Measurements from ENCODE around the gene HUS1.
"Not testable (repeated sequence)": the region's sequence is repeated elsewhere in the genome, so short reads cannot be mapped to it uniquely, and the experiment has no call there.

HUS1 gene

DNA sequence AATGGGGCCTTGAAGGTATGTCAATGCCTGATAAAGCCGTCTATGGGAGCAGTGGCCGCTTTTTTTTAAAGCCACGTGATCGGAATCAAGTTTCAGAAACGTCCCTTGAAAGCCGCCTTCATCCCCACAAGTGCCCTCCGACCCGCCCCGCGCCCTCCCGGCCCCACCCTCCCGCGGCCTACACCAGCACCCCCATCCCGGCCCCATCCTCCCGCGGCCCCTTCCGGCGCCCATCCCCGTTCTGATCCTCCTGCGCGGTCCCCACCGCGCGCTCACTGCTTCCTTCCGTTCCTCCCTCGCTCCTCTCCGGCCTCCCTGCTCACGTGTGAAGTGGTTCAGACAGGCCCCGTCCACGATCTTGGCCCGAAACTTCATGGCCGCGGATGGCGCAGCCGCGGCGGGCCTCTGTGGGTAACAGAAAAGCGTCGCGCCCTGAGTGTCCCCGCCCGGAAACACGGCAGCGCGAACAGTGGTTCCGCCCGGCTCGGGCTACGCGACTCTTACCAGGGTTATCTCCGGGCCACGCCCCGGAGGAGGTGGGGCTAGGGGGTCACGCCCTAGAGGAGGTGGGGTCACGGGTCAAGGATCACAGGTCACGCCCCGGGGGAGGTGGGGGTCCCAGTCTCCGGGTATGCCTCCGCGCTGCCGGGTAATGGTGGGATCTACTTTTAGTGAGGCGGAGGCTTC, at the start of gene HUS1:
HUS1 (minus strand) TSS at position 471 of the 687 bp plus-strand sequence; CDS start at position 375, 96 bp downstream.
- DNase-seq (ENCODE audit: low read depth in 2 of 2), result peak; percentile 85 to 89

DNA sequence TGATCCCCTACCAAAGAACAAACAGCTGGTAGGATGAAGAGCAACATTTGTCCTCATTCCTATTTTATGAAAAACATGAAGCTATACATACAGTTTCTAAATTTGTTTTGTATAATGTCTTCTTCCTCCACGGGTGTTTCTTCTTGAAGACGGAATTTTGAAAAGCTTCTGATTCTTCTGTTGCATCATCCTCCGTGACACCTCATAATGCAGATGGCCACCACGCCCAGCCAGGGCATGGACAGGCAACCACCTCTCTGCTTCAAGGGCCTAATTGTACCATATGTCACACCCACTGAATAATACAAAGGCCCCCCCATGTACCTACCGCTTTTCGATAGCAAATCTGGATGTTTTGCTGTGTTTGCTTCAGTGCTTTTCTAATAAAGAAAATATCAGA, 49.5 kb upstream of the HUS1 start, which contains the start of gene SUN3:
SUN3 (minus strand) TSS at position 170 of the 400 bp plus-strand sequence; CDS start at position 1, 169 bp downstream.
- DNase-seq (ENCODE audit: low read depth in 2 of 2), result no peak

DNA sequence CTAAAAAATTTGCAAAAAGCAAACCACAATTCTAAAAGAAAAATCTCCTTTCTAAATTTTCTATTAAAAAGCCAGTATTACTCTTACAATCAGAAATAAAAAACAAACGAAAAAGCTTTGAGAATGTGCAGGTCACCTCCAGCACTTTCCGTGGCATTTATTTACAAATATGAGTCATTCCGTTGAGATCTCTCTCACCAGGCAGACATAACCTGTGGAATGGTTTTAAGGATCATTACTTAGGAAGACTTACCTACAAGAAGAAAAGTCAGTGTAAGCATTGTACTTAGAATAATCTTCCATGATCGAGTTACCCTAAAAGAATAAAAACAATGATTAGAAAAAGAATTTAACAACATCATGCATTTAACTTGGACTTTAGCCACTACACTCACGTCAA, 46.2 kb upstream of the HUS1 start:
- no peak for DNase-seq (ENCODE audit: low read depth in 2 of 2)

DNA sequence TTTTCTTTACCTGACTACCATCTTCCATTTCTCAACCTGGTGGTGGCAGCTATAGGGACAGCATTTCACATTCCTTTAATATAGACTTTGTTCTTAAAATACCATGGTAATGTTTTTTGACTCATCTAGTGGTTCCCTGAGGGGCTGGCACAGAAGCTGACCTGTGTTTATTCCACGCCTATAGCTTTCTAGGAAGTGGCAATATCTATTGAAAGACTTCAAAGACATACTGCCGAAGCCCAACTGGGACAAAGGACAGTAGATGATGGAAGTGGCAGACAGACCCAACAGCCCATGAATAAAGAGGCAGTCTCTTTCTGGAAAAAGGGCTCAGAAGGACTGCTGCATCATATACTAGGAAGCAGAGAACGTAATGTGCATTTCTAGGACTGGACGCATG, 38.3 kb upstream of the HUS1 start:
- DNase-seq (ENCODE audit: low read depth in 2 of 2), result no peak

DNA sequence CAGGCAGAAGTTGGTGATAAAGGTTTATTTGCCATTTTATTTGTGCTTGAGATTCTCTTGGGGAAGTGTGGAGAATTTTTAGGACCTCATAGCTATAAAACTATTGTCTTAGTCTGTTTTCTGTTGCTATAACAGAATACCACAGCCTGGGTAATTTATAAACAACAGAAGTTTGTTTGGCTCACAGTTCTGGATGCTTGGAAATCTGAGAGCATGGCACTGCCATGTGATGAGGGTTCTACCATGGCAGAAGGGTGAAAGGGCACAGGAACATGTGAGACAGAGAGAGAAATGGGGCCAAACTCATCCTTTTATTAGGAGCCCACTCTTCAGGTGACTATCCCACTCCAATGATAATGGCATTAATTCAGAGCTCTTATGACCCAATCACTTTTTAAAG, 37.2 kb upstream of the HUS1 start:
- DNase-seq (ENCODE audit: low read depth in 2 of 2), result no peak

DNA sequence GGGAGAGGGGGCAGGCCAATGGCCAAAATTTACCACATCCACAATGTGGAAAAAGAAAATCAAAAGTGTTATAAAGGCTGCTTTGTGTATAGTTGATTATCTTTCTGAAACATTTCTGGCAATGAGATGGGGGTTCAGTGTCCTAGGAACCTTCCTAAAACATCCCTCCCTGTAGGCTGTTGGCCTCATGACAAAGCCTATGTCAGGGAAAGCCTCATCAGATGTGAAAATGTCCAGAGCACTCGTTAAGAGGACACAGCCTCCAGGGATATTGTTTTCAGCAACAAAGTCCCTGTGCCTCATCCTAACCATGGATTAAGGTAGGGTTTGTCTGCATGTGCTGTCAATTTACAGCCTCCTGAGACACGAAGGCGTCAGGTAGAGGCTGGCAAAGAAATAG, 32.5 kb upstream of the HUS1 start:
- DNase-seq (ENCODE audit: low read depth in 2 of 2), result no peak

DNA sequence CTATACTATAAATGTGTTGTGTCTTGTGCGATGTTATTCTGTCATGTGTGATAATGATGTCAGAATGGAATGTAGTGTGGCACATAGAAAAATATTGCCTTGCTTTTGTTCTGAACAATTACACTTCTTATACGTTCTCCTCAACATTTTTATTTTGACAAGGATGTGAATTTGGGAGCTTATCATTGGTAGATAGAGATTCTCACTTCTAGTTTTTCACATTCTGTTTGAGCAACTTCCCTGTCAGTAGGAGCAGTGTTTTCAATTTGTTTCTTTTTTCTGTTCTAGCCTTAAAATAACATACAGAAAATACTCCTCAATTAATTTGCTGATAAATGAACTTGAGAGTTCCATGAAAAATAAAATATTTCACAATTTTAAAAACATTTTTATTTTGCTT, 31.9 kb upstream of the HUS1 start:
- DNase-seq (ENCODE audit: low read depth in 2 of 2), result no peak

DNA sequence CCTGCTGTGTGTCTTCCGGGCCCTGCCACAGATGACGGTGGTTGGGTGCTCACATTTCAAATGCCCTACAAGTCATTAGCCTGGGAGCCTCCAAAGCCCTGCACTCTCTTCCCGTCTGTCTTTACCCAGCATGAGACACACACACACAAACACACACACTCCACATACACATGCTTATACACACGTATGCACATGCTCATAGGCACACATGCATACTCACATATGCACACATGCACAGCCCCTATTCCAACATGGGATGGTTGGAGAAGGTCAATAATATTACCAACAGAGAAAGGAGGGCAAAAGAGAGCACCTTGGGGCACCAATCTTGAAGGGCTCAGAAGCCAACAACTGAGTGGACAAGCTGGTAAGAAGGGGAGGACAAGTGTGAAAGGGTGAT, 30.5 kb upstream of the HUS1 start:
- DNase-seq (ENCODE audit: low read depth in 2 of 2), result no peak

DNA sequence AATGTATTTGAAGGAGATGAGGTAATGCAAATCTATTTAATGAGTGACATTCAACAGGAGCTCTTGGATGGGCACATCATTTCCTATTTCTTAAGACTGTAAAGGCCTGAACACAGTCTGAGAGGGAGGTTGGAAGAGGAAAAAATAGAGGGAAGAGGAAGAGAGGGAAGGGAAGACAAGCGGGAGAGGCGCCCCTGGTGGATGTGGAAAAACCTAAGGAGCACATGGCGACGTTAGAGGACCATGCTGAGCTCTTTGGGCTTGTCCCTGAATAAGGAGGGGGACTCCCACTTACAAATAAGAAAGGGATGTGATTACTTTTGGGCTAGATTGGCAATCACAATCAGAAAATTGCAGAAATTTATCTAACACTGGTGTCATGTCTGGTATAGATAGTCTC, 29.8 kb upstream of the HUS1 start:
- no peak for DNase-seq (ENCODE audit: low read depth in 2 of 2)

DNA sequence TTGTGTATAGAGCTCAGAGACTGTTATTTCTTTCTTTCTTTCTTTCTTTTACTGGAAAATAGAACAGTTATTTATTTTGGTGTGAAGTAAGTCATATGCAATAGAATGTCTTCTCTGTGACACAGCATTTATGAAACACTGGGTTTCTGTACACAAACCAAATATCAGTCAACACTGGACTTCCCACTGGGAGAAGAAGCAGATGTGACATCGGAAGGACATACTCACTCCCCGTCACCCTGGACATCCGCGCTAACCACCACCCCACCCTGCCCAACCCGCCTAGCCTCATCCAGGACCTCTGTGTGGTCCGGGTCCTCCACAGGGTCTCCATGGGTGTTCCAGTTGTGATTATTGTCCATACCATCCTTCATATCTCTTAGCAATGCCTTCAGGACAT, 27.5 kb upstream of the HUS1 start:
- DNase-seq (ENCODE audit: low read depth in 2 of 2), result no peak

DNA sequence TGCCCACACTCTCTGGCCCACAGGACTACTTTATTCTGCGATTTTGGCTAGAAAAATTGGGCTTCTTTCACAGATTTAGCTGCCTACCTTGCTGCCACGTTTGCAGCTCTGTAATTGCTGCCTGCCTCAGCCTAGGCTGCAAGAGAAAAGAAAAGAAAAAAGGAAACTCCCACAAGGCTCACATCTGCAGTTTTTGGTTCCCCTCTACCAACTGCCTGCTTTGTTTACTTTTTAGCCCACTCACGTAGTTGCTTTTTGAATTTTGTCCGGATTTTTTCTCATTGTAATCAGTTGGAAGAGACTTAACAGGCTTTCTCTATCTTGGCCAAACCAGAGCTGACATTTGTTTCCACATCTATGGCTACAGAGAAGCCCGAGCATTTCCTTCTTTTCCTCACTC, 25.2 kb upstream of the HUS1 start:
- no peak for DNase-seq (ENCODE audit: low read depth in 2 of 2)

DNA sequence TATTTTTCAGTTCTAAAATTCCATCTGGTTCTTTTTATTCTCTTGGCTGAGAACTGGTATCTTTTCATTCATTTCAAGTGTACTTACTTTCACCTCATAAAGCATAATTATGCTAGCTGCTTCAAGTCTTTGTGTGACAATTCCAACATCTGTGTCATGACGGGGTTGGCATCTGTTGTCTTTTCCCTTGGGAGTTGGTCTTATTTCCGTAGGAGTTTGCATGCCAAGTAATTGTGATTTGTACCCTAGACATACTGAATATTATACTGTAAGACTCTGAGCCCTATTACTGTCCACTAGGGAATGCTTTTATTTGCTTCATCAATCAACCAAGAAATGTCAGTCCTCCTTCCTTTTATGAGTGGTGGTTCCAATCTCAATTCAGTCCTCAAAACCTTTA, 24.6 kb upstream of the HUS1 start:
- DNase-seq (ENCODE audit: low read depth in 2 of 2), result no peak

DNA sequence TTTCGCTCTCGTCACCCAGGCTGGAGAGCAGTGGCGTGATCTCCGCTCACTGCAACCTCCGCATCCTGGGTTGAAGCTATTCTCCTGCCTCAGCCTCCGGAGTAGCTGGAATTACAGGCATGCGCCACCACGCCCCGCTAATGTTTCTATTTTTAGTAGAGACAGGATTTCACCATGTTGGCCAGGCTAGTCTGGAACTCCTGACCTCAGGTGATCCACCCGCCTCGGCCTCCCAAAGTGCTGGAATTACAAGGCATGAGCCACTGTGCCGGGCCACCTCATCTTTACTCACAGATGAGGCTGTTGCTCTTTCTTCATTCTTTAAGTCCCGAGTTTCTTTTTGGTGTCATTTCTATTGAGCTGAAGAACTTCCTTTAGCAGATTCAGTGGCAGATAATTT, 20.7 kb upstream of the HUS1 start:
- not testable (repeated sequence) for DNase-seq (ENCODE audit: low read depth in 2 of 2)

DNA sequence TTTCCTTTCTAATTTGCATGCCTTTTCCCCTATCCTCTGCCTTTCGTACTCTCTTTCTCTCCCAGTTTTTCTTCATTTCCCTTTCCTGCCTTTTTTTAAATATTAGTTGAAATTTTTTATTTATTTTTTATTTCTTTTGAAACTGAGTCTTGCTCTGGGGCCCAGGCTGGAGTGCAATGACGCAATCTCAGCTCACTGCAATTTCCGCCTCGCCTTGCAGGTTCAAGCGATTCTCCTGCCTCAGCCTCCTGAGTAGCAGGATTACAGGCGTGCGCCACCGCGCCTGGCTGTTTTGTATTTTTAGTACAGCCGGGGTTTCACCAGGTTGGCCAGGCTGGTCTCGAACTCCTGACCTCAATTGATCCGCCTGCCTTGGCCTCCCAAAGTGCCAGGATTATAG, 20.0 kb upstream of the HUS1 start:
- DNase-seq (ENCODE audit: low read depth in 2 of 2), result no peak

DNA sequence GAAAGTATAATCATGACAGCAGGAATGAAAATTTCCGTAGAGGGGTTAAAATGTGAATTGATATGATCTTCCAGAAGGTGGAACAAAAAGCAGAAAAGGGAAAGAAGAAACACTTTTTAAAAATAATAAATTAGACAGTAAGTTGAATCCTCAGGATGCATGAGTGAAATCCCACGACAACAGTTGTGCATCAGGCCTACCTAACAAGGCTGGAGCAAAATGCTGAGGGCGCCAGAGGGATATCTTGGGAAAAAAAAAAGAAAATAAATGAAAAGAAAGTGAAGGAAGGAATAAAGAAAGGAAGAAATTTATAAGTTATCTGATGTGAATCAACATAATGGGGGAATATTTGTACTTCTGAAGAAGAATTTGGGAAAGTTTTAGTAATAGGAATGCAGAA, 13.0 kb upstream of the HUS1 start:
- DNase-seq (ENCODE audit: low read depth in 2 of 2), result no peak

DNA sequence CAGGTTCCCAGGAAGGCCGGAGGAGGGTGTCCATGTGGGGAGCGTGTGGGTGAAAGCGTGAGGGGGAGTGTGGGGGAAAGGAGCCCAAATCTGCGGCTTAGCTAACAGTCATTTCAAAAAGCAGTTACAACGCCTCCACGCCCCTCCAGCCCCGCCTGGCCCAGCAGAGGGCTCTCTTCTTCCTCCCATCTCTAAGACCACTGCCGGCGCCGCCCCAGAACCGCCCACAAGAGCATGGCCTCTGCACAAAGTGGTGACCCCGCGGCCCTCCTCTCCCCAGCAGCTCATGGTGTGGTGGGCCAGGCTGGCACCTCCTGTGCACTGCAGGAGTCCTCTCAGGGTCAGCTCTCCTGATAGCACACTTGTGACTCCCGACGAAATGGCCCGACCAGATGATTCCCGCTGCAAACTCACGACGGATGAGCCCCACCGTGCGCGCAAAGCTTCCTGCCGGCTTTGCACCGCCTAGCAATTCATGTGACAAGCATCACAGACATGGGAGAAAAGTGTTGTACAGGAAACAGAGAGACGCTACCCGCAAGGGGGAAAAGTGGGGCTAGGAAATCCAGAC, 12.4 kb upstream of the HUS1 start:
- DNase-seq (ENCODE audit: low read depth in 2 of 2), result peak; percentile 77 to 83

DNA sequence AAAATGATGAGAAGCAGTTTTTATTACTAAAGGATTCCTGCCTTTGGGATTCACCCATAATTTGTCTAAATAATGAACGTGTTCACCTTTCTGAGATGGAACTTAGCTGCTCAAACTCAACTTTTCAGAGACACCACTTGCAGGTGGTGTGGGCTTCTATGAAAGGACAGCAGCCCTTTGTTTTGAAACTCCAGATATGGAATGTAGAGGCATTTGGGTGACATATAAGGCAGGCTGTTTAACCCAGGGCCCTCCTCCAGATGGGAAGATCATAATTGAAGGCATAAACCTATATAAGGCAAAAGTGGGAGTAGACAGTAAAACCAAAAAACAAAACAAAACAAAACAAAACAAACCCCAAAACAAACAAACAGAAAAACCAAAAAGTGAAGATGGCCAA, 11.9 kb upstream of the HUS1 start:
- no peak for DNase-seq (ENCODE audit: low read depth in 2 of 2)

DNA sequence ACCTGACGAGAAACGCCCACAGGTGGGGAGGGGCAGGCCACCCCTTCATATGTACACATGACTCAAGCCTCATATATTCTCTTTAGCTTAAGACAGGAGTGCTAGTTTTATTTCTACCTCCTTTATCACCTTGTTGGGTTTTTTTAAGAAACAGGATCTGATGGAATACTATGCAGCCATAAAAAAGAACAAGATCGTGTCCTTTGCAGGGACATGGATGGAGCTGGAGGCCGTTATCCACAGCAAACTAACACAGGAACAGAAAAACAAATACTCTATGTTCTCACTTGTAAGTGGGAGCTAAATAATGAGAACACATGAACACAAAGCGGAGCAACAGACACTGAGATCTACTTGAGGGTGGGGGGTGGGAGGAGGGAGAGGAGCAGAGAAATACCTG, 11.2 kb upstream of the HUS1 start:
- DNase-seq (ENCODE audit: low read depth in 2 of 2), result no peak

DNA sequence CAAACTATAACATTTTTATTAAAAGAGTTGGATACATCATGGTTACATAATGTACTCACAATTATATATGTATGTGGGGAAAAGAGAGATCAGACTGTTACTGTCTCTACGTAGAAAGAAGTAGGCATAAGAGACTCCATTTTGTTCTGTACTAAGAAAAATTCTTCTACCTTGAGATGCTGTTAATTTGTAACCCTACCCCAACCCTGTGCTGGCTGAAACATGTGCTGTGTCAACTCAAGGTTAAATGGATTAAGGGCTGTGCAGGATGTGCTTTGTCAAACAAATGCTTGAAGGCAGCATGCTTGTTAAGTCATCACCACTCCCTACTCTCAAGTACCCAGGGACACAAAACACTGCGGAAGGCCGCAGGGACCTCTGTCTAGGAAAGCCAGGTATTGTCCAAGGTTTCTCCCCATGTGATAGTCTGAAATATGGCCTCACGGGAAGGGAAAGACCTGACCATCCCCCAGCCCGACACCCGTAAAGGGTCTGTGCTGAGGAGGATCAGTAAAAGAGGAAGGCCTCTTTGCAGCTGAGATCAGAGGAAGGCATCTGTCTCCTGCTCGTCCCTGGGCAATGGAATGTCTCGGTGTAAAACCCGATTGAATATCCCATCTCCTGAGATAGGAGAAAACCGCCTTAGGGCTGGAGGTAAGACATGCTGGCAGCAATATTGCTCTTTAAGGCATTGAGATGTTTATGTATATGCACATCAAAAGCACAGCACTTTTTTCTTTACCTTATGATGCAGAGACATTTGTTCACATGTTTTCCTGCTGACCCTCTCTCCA, 10.4 kb upstream of the HUS1 start:
- DNase-seq (ENCODE audit: low read depth in 2 of 2), result not testable (repeated sequence)

DNA sequence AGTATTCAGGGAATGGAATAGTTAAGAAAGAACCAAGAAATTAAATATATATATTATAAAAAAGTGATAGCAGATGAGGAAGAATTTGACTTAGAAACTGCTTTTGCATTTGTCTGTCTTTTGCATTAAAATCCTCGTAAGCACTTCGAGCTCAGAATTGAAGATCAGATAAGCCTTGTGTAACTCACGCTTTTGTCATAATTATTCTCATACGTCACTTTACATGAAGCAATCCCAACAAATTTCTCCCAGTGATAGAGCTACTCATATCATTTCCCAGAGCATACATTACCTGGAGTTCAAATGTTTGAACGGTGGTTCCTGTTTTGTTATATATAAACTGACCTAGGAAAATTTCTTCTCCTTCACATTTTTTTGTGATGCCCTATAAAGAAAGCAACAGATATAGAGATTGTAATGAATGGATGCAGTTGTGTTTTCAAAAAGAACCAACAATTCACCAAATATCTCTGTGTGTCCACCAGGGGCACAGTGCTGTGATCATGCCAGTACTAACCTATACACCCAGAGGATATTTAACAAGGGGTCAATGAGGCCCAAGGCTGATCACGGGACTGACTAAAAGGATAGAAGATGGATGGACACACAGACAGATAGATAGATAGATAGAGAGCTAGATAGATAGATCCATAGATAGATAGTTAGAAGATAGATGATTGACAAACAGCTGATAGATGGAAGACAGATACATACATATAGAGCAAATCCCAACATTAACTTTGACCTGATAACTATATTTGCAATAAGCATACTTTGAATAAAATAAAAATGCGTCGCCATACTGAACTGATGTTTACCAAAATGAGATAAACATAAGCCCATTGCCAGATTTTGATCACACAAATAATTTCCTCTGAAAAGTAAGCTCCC, 9.3 kb upstream of the HUS1 start:
- no peak for DNase-seq (ENCODE audit: low read depth in 2 of 2)

DNA sequence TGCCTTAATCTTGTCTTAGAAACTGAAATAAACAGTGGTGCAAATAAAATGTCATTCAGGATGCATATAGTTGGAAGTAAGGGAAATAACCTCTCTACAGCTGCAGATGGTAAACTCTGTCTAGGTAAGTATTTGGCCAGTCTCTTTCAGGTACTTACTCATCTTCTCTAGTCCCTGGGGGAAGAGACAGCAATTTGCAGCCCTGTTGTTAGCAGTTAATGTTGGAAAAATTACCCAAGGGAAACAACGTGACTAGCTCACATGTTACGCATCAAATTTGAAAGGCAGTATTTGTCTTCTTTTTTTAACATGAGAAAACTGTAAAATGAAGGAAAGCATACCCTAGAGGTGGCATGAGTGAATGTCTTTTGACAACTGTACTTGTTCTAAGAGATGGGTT, 3.2 kb upstream of the HUS1 start:
- no peak for DNase-seq (ENCODE audit: low read depth in 2 of 2)

DNA sequence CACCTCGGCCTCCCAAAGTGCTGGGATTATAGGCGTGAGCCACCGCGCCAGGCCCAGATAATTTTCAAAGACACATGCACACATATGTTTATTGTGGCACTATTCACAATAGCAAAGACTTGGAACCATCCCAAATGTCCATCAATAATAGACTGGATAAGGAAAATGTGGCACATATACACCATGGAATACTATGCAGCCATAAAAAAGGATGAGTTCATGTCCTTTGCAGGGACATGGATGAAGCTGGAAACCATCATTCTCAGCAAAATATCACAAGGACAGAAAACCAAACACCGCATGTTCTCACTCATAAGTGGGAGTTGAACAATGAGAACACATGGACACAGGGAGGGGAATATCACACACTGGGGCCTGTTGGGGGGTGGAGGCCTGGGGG, 1.2 kb upstream of the HUS1 start:
- DNase-seq (ENCODE audit: low read depth in 2 of 2), result not testable (repeated sequence)

All from stimulated activated CD8-positive, alpha-beta memory T cell treated with anti-CD3 and anti-CD28 coated beads, Interleukin-2, amount 100 ng/mL, for 48 hours (primary cell).